GM21717 (cell line): ENCODE measurements around the gene RNU1-3.
"Not testable (repeated sequence)": the region's sequence is repeated elsewhere in the genome, so short reads cannot be mapped to it uniquely, and the experiment has no call there.

Experiments
- ATAC-seq: cut with Tn5 transposase; IDR thresholded peaks from one replicate; pipeline ENCODE4 v1.9.1; 2021; ENCODE audit warnings: mild to moderate bottlenecking, moderate library complexity; ENCODE audit not compliant: unreplicated experiment

The RNU1-3 gene

DNA sequence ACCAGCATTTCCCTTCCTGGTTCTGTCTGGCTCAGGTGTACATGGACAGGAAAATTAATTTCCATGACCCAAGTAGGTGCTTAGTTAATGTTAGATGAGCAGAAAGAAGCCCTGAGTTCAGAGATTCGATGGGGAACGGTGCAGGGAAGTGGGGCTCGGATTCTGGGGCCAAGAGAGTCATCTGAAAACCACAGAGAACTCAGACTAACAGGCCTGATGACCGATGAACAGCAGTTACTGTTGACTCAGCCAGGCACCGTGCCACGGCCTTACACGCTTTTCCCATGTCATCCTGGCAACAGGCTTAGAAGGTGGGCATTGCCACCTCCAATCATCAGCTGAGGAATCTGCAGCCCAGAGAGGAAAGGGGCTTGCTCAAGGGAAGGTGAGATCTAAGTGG lies 43.4 kb downstream of the RNU1-3 start:
- ATAC-seq, result not testable (repeated sequence)

DNA sequence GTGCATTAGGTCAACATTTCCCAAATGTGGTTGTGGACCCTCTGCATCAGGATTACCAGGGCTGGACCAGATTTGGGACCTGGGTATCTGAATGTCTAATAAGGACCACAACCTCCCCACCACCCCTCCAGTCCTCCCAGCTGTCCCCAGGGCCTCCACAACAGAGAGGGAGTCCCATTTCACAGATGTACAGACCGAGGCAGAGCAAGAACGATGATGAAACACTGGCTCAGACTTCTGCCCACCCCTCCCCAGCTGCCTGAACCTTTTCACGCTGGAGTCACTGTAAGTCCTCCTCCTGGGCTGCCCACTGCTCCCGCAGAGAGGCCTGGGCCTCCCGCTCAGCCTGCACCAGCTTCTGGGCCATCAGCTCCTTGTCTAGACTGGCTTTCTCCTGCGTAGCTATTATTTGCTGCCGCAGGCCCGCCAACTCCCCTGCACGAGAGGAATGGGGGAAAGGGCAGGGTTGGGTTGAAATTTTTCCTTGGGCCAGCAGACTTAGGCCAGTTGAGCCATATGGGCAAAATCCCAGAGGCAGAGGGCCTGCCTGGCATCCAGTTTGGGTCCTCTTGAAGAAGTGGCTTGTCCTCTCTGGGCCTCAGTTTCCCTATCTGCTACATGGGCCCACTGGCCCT lies 45.0 kb downstream of the RNU1-3 start:
- not testable (repeated sequence) for ATAC-seq

DNA sequence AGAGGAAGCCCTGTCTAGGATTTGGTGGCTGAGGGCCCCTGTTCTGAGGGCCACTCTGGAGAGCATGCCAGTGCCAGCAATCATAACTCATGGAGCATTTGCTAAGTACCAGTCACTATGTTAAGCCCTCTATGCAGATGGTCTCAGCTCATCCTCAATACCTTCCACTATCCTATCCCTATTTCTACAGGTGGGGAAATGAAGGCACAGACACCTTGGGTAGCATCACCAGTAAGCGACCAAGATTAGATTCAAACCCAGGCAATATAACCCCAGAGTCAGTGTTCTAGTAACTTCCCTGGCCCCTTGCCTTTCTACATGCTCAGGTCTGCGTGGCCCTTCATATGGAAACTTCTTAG lies 45.5 kb downstream of the RNU1-3 start:
- no peak for ATAC-seq

DNA sequence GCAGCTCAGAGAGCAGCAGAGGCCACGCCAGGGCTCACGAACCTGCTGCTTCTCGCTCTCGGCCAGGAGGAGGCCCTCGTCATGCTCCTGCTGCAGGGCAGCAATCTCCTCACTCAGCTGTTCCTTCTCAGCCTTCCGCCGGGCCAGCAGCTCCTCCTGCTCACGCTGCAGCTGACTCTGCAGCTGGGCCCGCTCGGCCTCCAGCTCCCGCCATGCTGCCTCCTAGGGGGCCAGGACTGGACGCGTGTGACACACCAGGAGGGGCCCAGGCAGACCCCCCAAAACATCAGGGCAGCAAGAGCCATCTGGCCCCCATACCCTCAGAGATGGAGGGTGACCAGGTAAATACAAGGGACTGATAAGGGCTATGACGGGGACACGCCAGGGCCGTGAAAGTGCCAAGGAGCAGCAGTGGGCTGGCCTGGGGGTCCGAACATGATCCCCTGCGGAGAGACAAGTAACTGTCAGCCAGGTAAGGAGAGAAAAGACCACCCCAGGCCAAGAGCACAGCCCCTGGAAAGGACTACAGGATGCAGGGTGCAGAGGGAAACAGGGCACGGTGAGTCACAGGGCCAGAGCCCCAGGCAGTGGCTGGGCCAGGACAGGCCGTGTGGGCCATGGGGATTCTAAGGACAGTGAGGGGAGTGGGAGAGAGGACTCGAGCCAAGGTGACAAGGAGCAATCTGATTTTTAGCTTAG lies 46.8 kb downstream of the RNU1-3 start:
- not testable (repeated sequence) for ATAC-seq

DNA sequence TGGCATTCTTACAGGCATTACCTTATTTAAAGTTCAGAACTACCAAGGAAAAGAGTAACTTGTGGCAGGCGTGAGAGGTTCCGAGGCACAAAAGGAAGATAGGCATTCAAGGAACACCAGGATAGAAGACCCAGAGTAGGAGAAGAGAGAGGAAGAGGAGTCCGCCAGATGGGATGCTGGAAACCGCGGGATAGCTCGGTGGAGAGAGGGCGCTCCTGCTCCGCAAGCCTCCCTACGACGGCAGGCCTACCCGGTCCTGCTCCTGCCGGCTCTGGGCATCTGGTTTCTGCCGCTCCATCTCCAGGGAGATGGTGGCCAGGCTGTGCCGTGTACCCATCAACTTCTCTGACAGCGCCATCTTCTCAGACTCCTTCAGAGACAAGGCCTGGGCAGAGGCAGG lies 48.0 kb downstream of the RNU1-3 start:
- no peak for ATAC-seq

DNA sequence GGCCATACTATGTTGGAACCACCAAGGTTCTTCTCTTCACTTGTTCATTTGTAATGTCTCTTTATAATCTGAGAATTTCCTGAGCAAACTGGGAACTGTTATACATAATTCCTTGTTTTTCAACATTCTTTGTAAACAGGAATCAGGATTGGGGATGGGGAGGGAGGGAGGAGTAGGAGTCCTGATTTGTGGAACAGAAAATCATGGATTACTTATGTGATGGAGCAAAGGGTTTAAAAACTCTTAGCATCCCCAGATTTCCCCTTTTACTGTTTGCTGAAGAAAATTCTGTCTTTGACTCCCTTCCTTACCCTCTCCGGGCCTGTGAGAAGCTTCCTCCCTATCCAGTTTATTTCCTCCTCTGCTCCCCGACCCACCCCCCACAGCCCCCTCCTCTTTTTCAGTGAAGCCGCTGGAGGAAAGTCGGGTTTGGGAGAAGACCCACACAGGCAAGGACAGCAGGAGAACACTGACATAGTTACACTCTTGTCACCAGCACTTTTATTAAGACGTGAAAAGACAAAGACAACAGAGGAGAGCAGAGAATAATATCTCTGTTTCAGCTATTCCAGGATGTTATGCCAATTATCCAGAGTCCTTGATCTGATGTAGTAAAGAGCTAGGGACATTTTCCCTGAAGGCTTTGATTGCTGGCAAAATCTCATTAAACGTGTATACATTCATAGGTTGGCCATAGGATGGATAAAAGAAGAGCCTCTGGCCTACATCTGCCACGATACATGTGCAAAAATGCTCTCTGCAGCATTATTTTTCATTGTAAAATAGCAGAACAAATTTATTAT lies 48.8 kb downstream of the RNU1-3 start:
- ATAC-seq, result no peak

DNA sequence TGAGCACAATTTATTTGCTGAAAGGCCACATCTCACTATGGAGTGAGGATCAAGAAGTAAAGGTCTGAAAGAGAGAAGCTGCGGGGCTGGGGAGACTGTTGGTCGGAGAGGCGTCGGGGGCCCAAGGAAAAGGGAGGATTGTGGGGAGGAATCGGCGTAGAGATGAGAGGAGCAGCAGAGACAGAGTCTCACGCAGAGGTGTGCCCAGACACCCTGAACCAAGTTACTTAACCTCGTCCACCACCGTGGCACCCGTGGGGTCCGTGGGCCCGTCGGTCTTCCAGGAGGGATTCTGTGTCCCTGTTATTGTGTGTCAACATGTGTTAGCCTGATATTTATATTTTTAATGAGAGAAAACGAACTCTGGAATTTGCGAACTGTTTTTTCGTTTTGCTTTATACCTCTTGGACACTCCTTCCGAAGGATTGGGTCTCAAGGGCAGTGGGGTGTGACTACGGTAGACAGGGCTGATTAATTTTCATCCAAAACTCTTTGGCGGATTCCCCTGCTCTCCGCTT lies 49.6 kb downstream of the RNU1-3 start:
- ATAC-seq, result no peak
